Suprapubic skin (tissue), 3 donors: ENCODE measurements around the gene RNASE8.

Source experiments
- CTCF ChIP-seq, 2 donors: fragments of 200-600 bp in 1 of 2; fragments of 450-650 bp in 1 of 2; sonication (generic) in 1 of 2; IDR thresholded peaks; one replicate each; pipeline ENCODE4 v1.5.1; 2016 to 2019; ENCODE audit warnings: antibody characterized with exemption in 2 of 2, mild to moderate bottlenecking in 1 of 2, moderate library complexity in 1 of 2
- POLR2AphosphoS5 ChIP-seq, 3 donors: sonication (generic); formaldehyde crosslinking; IDR thresholded peaks; one replicate each; pipeline ENCODE4 v1.6.1; 2017; ENCODE audit warnings: antibody characterized with exemption in 3 of 3

DNA sequence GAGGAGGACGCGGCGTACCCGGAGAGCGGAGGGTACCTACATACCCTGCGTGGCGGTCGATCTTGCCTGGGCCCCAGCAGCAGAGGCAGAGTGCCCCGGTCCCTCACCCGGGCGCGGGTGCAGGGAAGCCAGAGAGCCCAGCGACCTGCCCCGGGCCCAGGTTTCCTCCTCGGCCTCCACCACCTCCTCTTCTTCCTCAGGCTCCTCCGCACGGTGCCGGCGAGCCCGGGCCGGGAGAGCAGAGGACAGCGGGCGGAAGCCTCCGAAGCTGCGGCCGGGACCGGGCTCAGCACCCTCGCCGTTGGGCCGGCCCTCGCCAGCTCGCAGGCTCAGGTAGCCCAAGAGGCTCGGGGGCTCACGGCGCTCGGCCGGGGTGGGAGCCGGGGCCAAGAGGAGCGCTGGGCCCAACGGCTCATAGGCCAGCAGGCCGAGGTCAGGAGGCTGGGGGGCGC lies 34.2 kb downstream of the RNASE8 start:
- TF ChIP-seq CTCF (IDR thresholded peaks at IDR 0.05) (no peak), POLR2AphosphoS5 (IDR thresholded peaks at IDR 0.05) (no peak)
